Liver (tissue), 3 donors: ENCODE measurements around the gene FGFBP2.

Experiments used
- CTCF ChIP-seq: fragments of 150-350 bp; IDR thresholded peaks from 2 replicates; pipeline ENCODE4 v1.5.1; 2017; ENCODE audit warnings: improper control_type of control experiment, low read depth, low read length; ENCODE audit not compliant: missing input control
- EGR1 ChIP-seq, 2 donors: IDR thresholded peaks; 2 replicates each; pipeline ENCODE4 v1.6.1; 2016 to 2018; ENCODE audit warnings: antibody characterized with exemption in 2 of 2, low read depth in 2 of 2
- JUND ChIP-seq, 2 donors: IDR thresholded peaks; 2 replicates each; pipeline ENCODE4 v1.6.1; 2016; ENCODE audit warnings: antibody characterized with exemption in 2 of 2
- MAX ChIP-seq: IDR thresholded peaks from 2 replicates; pipeline ENCODE4 v1.6.1; 2016; ENCODE audit warnings: antibody characterized with exemption
- RXRA ChIP-seq, 2 donors: IDR thresholded peaks; 2 replicates each; pipeline ENCODE4 v1.6.1; 2017 to 2018; ENCODE audit warnings: antibody characterized with exemption in 2 of 2, mild to moderate bottlenecking in 1 of 2
- YY1 ChIP-seq: IDR thresholded peaks from 2 replicates; pipeline ENCODE4 v1.6.1; 2016; ENCODE audit warnings: antibody characterized with exemption, mild to moderate bottlenecking
- donor health status: healthy.
- donor health status: healthy.

- no peak for TF ChIP-seq YY1
- TF ChIP-seq CTCF, result no peak
- no peak for TF ChIP-seq EGR1 (IDR thresholded peaks at IDR 0.05; ENCODE audit: low read depth in 2 of 2)
- no peak for TF ChIP-seq MAX
- no peak for TF ChIP-seq RXRA (IDR thresholded peaks at IDR 0.05)
- no peak for TF ChIP-seq JUND (IDR thresholded peaks at IDR 0.05)
Observed at GRCh38 chr4:15938182-15938581, 24.8 kb downstream of the FGFBP2 start.
